Stimulated activated CD4-positive, alpha-beta T cell treated with anti-CD3 and anti-CD28 coated beads, Interleukin-15, amount 100 ng/mL, for 48 hours (primary cell): ENCODE measurements around the gene MAGI1.
"Not testable (repeated sequence)": the region's sequence is repeated elsewhere in the genome, so short reads cannot be mapped to it uniquely, and the experiment has no call there.

Experiments
- DNase-seq, 2 donors: peaks; one replicate each; pipeline ENCODE4 v3.0.0-alpha.2; 2020; ENCODE audit warnings: low read depth in 2 of 2

The MAGI1 gene

DNA sequence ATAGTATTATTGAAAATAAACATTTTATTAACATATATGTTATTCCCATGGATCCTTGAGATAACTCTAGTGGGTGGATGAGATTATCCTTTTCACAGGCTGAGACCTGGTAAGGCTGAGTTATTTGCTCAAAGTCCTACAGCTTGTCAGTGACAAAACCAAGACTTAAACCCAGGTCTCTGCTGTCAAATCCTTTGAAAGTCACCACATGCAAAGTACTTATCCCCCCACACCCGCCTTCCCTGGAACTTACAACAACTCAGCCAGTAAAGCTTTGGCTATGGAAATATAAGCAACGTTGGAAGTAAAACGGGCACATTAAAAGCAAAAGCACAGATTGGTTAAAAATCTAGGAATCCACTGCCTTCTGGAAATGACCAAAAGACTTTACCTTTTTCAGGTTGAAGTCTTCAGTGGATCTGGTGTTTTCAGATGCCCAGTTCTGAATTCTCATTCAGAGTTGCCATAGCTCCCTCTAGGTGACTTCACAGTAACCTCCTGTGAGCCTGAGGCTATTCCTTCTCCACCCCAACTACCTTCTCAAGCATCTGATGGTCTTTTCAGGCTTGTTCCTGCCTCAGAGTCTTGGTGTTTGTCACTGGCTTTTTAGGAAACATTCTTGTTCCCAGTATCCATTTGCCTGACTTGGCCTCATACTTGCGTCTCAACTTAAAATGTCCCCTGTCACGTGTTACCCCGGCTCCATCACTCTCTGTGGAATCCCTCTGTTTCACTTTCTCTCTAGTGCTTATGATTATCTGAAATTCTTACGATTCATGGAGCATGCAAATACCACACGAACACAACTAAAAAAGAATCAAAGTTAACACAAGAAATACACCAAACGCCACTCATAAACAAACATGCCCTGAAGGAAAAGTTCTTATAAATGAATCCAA lies 131.2 kb downstream of the MAGI1 start:
- DNase-seq: no peak

DNA sequence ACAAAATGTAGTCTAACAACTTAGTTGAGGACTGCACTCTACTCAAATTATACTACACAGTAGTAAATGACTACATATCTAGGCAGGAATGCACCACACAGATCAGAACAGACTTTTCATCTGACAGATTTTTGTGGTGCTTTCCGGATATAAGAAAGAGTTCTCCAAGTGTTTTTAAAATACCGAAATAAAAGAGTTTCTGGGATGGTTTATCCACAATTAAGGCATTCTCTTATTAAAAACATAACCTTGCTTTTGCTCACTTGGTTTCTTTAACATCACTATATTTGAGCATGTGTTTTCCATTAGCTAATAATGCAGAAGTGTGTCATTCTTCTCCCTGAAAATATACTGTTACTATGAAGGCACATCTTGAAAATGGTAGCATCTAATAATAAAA lies 132.9 kb downstream of the MAGI1 start:
- DNase-seq: no peak

- DNase-seq: no peak
Measured at GRCh38 chr3:65904016-65904415, 134.7 kb downstream of the MAGI1 start.

DNA sequence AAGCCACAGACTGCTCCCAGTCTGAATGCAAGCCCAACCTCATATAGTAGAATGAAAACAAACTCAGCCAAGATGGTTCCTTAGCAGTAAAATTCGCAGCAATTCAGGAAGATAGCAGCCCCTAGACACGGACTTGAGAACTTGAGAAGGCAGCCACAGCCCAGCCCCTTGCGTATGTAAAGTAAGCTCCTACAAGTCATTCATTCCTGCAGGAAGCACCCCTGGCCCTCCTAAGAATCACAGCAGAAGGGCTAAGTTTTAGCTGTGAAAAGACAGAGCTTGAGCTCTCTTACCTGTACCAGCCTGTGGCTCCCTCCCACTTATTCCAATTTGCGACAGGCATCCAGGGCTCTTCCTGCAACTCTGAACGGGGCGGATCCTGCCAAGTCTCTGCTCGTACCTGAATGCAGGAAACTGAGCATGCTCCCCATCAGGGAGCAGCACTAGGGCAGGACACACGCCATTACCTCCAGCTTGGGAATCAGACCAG lies 136.4 kb downstream of the MAGI1 start:
- DNase-seq: no peak

DNA sequence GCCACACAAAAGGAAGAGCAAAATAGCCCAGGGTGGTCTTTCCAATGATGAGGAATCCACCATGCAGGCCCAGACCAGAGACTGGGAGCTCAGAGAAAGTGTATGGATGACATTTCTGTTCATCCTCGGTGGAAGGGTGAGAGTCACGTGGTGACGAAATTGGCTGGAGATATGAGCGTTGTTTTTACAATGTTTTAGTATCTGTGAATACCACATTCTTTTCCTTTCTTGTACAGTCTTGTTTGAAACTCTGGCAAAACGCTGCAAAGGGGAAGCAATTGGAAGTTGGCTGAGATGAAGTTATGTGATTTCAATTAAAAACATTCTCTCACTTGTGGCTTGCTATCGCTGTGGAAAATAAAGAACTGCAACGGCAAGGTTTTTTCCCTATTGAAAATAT lies 137.5 kb downstream of the MAGI1 start:
- DNase-seq: no peak

- no peak for DNase-seq
Measured at GRCh38 chr3:65899226-65899625, 139.5 kb downstream of the MAGI1 start.

GRCh38 chr3:65897766-65898165 lies 141.0 kb downstream of the MAGI1 start:
- DNase-seq: no peak

DNA sequence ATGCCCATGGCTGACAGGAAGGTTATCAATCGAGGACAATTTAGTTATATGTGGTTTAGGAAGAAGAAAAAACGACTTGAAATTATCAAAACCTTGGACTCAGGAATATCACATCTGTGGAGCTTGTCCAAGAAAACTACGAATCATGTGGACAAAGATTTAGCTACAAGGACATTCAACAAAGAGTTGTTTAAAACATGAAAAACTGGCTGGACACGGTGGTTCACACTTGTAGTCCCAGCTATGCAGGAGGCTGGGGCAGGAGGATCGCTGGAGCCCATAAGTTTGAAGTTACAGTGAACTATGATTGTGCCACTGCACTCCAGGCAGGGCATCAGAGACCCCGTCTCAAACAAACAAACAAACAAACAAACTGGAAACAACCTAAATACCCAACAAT lies 142.4 kb downstream of the MAGI1 start:
- DNase-seq: no peak

DNA sequence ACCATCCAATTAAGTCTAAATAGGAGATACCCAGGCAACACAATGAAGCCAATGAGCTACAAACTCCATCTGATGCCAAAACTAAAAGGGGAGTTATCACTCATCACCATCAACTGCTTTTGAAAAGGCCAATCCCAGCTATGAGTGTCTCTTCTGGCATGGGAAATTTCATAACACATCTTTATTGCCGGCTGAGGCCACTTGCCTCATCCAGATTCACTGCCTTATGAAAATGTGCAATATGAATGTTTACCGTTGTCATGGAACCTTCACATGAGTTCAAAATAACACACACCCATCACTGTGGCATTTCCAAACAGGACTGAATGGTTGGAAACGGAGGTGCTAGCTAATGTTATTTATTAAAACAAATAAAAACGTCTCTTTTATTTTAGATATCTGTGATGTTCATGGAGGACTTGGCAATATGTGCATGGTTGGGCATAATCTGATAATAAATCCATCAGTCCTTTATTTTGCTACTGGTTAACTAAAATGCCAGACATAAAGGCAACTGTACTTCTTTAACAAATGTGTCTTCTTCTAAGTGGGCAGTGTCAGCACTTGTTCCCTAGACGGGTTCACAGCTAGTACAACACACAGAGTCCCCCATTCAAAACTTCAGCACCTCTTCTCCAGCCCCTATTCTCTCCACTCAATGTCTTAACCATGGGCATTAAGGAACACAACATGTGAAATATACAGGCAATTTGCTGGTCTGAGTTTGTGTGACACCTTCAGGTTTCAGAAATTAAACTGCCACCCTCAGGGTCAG lies 143.9 kb downstream of the MAGI1 start:
- no peak for DNase-seq

DNA sequence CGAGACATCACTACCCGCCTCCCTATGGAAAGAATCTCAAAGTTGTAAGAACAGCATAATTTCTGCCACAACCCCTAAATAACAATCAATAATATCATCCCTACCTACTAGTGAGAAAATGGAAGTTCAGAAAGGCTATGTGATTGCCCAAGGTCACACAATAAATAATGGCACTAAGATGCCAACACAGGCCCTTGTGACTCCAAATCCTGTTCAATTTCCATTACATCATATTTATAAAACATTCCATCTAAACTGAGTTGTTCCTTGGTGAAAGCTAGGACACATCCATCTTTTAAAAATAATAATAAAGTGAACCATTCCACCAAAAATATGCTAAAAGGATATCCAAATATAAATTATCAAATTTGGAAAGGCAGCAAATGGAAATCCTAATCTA lies 144.6 kb downstream of the MAGI1 start:
- no peak for DNase-seq

- no peak for DNase-seq
Measured at GRCh38 chr3:65893631-65894030, 145.1 kb downstream of the MAGI1 start.

GRCh38 chr3:65891477-65891876 lies 147.2 kb downstream of the MAGI1 start:
- DNase-seq: not testable (repeated sequence)

DNA sequence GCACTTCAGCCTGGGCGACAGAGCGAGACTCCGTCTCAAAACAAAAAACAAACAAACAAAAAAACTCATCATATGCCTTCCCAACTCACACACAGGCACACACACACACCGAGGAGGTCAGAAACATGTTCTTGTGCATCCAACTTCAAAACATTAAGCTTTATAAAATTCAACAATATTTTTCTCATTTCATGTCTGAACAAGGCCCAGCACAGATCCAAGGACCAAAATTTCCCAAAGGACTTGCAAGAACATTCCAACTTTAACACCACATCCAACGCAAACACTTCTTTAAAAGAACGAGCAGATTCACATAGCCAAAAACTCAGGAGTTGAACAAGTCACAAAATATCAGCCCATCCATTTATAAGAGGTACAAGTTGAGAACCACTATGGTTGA lies 148.4 kb downstream of the MAGI1 start:
- no peak for DNase-seq

DNA sequence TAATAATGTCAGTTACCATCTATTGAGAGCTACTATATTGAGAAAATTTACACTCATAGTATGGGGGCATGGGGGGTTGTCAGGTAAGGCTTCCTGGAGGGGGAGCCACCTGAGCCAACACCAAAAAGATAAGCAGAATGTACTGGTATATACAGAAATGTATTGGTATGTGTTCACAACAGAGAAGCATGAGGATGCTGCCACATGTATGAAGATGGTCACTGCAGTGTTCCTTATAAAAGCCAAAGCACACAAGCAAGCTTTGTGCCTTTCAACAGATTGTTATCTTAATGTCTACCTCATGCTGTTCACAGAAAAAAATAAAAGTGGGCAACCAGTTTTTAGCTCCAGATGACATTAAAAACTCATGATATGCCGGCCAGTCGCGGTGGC lies 149.0 kb downstream of the MAGI1 start:
- no peak for DNase-seq

DNA sequence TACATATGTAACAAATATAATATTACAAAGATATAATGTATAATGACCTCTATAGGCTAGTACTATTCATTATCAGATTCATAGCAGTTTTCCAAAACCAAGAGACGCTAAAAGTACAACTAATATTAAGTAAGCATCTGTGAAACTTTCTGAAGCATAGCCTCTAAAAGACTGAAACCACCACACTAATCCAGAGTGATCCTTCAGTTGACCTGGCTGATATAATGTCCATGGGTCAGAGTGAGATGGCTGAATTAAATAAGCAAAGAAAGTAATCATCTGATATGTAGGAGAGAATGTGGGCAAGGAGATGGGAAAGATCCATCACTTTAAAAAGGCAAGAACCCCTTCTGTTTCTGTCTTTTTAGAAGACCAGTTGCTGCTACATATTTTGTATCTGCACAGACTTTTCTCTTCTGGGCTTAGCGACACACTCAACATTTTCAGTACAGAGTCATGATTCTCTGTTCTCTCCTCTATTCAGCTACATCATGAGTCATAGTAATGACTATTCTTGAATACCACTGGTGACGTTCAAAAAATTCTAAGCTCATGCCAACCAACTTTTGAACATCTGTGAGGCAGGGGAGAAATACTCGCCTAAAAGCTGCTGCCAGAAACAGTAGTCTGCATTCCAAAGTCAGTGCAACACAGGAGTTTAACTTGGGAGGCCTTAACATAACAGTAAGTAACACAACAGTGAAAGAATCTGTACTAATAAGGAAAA lies 149.6 kb downstream of the MAGI1 start:
- no peak for DNase-seq

DNA sequence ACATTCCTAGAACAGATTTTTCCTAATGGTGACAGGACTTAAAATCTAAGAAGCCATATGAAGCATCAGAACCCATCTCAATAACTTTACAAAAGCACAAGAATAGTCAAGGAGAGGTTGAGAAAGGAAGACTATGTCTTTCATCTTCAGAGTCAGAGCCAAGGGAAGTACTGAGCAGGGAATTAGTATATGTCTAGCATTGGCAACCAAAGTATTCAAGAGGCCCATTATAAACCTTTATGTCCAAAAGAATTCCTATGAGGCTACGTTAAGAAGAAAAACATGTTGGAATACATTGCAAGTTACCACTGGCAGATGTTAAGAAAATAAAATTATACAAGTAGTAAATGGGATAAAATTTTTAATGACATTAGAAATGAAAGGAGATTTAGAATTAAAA lies 150.5 kb downstream of the MAGI1 start:
- DNase-seq: no peak

DNA sequence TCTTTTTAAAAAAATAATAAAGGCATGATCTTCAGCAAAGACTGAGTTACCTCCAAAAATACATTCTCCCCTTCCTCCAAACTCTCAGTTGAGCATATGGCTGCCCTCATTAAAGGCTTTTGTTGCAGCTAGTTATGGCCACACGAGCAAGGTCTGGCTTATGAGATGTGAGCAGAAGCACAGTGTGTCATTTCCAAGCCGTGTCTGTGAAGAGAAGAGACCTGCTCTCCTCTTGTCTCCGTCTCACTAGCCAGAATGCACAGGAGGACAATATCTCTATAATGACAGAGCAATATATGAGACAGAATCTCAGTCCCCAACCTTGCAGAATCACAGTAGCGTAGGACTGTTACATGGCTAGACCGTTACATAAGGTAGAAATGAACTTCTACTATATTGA lies 152.3 kb downstream of the MAGI1 start:
- DNase-seq: no peak

DNA sequence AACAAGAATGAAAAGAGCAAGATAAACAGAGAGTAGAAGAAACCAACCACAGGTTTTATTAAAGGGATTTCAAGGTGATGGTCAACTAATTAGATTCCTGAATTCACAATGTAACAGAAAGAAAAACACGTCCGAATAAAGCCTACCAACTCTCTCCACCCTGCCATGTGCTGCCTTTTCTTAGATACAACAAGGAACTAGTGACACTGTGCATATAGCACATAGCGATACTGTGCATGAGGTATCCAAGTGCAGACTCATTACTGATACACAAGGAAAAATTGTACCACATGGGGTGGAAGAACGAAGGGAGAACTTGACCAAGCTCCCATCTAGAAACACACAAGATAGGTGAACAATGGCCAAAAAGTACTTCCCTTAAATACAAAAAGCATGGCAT lies 154.6 kb downstream of the MAGI1 start:
- DNase-seq: no peak

GRCh38 chr3:65883613-65884012 lies 155.1 kb downstream of the MAGI1 start:
- DNase-seq: no peak

DNA sequence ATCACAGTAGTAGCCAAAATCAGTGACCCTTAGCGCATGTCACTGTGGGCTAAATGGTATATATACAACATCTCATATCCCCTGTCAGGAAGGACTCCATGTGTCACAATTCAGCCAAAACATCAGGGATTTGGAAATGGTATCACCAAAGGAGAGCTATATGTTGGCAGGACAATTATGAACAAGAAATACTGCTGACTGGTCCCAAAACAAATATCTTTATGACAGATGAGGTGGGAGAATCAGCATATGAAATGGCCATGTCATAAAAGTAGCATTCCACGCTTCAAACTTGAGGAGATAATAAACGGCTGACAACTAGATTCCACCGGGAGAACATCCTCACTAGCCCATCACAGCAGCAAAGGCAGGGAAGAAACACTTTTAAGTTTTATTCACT lies 158.4 kb downstream of the MAGI1 start:
- no peak for DNase-seq

GRCh38 chr3:65879372-65879771 lies 159.3 kb downstream of the MAGI1 start:
- DNase-seq: no peak

- no peak for DNase-seq
Measured at GRCh38 chr3:65878831-65879230, 159.9 kb downstream of the MAGI1 start.
